Measurements from ENCODE around the gene GPR32.

- TF ChIP-seq CTCF (IDR thresholded peaks at IDR 0.05) = no peak
- TF ChIP-seq POLR2A (IDR thresholded peaks at IDR 0.05) = no peak
These were observed 30.9 kb upstream of the GPR32 start for GRCh38 chr19:50739132-50739913.

Measured in testis (tissue), 2 donors.